GM12891 (cell line): ENCODE data around the gene P3H3.

Experiments used
- POLR2A ChIP-seq: IDR thresholded peaks from 2 replicates; pipeline ENCODE4 v1.6.1; 2011; ENCODE audit warnings: low read depth, low read length, control low read depth
- POLR2AphosphoS5 ChIP-seq: IDR thresholded peaks from 2 replicates; pipeline ENCODE4 v1.6.1; 2011; ENCODE audit warnings: low read depth, low read length, control low read depth
- POU2F2 ChIP-seq: IDR thresholded peaks from 2 replicates; pipeline ENCODE4 v1.6.1; 2011; ENCODE audit warnings: low read depth, mild to moderate bottlenecking, control low read depth, low read length, moderate library complexity
- TAF1 ChIP-seq: IDR thresholded peaks from 2 replicates; pipeline ENCODE4 v1.6.1; 2011; ENCODE audit warnings: low read depth, low read length, control low read depth

GRCh38 chr12:6817662-6818157, 10.5 kb upstream of the P3H3 start:
- TF ChIP-seq POLR2A (no peak), POLR2AphosphoS5 (no peak), TAF1 (no peak), POU2F2 (peak; percentile 19; the same call in 1 of the 2 replicates)
